Endothelial cell (in vitro differentiated cells): ENCODE results near the gene GRIK3. TPM values are rescaled to one million over a fixed set of nuclear protein-coding genes. Genes with fewer than 3 reads are reported as not detected.

Experiments
- DNase-seq: peaks from one replicate; pipeline ENCODE4 v3.0.0; 2021; ENCODE audit warnings: low spot score
- H3K27ac Mint-ChIP-seq: one replicate; pipeline ENCODE4 v1.8.0; 2021; ENCODE audit warnings: mixed read lengths, inconsistent platforms; ENCODE audit not compliant: unreplicated experiment
- H3K27me3 Mint-ChIP-seq: one replicate; pipeline ENCODE4 v1.8.0; 2021; ENCODE audit warnings: mild to moderate bottlenecking, moderate library complexity, mixed read lengths, inconsistent platforms; ENCODE audit not compliant: unreplicated experiment
- H3K36me3 Mint-ChIP-seq: one replicate; pipeline ENCODE4 v1.8.0; 2021; ENCODE audit warnings: mild to moderate bottlenecking, low read depth, mixed read lengths, inconsistent platforms; ENCODE audit not compliant: unreplicated experiment
- H3K4me1 Mint-ChIP-seq: one replicate; pipeline ENCODE4 v1.8.0; 2021; ENCODE audit warnings: mild to moderate bottlenecking, mixed read lengths, inconsistent platforms; ENCODE audit not compliant: unreplicated experiment
- H3K4me3 Mint-ChIP-seq: one replicate; pipeline ENCODE4 v1.8.0; 2021; ENCODE audit warnings: mild to moderate bottlenecking, mixed read lengths, inconsistent platforms; ENCODE audit not compliant: unreplicated experiment
- H3K9me3 Mint-ChIP-seq: one replicate; pipeline ENCODE4 v1.8.0; 2021; ENCODE audit warnings: mixed read lengths, inconsistent platforms; ENCODE audit not compliant: unreplicated experiment
- total RNA-seq: library from RNA; stranded (reverse); fragmentation: NEBNext Ultra II Directional; extraction: Animal tissue kit (Norgen Biotek cat#: 25700); gene quantifications from one replicate; pipeline ENCODE4 v1.2.1, GENCODE V29; 2021; ENCODE audit not compliant: unreplicated experiment
- TF ChIP-seq, protein P1 (sequence below): fragments of 200-600 bp; sonication (generic); IDR thresholded peaks from one replicate; pipeline ENCODE4 v1.5.0; 2021; ENCODE audit warnings: antibody characterized with exemption; ENCODE audit not compliant: unreplicated experiment

GRIK3 gene
- total RNA-seq, 1 donor from 2014 or later: 0.05 TPM

DNA sequence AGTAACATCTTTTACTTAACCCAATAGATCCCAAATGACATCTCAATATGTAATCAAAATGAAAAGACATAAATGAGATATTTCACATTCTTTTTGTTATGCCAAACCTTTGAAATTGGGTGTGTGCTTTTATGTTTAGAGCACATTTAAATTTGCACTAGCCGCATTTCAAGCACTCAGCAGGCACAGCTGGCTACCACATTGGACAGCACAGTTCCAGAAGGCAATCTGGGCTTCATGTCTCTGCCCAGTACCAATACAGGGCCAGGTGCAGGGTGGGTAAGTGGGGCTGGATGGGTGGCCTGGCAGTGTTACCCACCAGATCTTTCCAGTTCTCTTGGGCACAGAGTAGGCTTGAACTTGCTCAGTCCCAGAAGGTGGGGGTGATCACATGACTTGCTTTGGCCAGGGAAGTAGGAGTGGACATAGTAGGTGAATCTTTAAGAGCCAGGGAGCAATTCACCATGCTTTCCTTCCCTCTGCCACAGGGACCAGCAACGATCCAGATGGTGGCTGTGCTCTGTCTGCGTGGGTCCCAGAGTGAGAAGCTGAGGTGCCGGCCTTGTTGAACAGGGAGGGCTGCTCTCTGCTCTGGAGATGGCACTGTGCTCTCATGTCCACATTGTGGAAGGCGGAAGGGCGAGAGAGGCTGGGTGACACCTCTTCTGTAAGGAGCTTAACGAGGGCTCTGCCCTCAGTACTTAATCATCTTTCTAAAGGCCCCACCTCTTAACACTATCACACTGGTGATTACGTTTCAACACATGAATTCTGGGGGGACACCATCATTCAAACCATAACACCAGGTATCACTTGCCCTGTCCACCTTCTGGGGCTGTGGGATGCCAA lies 261.4 kb downstream of the GRIK3 start:
- DNase-seq: no peak
- Mint-ChIP-seq H3K4me3 (no peak overlapping the region), H3K36me3 (no peaks in the 10 kb centered on the region), H3K27me3 (peaks cover 3% of the 10 kb centered on the region), H3K27ac (no peak overlapping the region), H3K4me1 (no peaks in the 10 kb centered on the region), H3K9me3 (no peaks in the 10 kb centered on the region)
- TF ChIP-seq, protein P1, sequence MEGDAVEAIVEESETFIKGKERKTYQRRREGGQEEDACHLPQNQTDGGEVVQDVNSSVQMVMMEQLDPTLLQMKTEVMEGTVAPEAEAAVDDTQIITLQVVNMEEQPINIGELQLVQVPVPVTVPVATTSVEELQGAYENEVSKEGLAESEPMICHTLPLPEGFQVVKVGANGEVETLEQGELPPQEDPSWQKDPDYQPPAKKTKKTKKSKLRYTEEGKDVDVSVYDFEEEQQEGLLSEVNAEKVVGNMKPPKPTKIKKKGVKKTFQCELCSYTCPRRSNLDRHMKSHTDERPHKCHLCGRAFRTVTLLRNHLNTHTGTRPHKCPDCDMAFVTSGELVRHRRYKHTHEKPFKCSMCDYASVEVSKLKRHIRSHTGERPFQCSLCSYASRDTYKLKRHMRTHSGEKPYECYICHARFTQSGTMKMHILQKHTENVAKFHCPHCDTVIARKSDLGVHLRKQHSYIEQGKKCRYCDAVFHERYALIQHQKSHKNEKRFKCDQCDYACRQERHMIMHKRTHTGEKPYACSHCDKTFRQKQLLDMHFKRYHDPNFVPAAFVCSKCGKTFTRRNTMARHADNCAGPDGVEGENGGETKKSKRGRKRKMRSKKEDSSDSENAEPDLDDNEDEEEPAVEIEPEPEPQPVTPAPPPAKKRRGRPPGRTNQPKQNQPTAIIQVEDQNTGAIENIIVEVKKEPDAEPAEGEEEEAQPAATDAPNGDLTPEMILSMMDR: no peak

DNA sequence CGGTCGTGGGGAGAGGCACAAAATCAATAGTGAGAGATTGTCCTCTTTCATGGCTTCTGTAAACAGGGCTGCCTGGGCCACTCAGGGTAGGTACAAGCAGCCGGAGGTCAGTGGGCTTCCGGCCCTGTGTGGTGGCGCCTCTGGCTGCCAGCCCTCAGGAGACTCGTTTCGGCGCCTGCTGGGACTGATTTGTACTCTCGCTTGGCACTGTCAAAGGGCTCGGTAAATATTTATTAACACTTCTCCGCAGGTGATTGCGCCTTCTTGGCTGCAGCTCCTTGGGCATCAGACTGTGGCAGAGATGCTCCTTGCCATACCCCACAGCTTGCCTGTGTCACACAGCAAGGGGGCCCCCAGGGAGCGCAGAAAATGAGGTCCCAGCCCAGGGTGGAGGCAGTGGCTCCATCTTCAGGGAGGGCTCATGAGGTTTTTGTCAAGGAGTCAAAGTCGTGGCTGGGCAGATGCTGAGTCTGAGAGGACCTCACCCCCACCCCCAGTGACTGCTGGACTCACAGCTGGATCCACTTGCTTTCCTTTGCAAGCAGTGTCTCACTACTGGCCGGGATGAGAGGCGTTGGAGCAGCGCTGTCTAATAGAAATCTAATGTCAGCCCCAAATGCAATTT lies 262.5 kb downstream of the GRIK3 start:
- Mint-ChIP-seq H3K4me3 (no peak overlapping the region), H3K4me1 (no peaks in the 10 kb centered on the region), H3K9me3 (no peaks in the 10 kb centered on the region), H3K36me3 (no peaks in the 10 kb centered on the region), H3K27ac (no peak overlapping the region), H3K27me3 (peaks cover 3% of the 10 kb centered on the region)
- no peak for DNase-seq
- TF ChIP-seq, protein P1: no peak

DNA sequence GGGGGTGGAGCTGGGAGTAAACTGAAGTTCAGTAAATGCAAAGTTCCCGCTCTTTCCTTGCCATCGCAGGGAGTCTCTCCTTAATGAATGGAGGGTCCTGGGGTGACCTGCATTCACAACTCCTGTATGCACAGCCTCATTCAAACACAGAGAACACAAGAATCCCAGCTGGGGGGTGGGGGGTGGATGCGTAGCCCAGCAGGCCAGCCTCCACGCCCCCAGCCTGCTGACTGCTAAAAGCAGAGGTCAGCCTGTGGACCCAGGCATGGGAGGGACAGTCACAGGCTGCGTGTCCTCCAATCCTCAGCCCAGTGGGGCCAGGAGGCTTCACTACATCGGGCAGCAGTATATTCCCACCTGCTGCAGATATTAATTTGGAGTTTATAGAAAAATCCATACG lies 263.1 kb downstream of the GRIK3 start:
- no peaks in the 10 kb centered on the region for H3K4me1 Mint-ChIP-seq
- H3K27ac Mint-ChIP-seq: no peak overlapping the region
- no peak for DNase-seq
- TF ChIP-seq, protein P1: no peak
- no peaks in the 10 kb centered on the region for H3K36me3 Mint-ChIP-seq
- no peak overlapping the region for H3K4me3 Mint-ChIP-seq
- no peaks in the 10 kb centered on the region for H3K9me3 Mint-ChIP-seq
- H3K27me3 Mint-ChIP-seq: peaks cover 3% of the 10 kb centered on the region

DNA sequence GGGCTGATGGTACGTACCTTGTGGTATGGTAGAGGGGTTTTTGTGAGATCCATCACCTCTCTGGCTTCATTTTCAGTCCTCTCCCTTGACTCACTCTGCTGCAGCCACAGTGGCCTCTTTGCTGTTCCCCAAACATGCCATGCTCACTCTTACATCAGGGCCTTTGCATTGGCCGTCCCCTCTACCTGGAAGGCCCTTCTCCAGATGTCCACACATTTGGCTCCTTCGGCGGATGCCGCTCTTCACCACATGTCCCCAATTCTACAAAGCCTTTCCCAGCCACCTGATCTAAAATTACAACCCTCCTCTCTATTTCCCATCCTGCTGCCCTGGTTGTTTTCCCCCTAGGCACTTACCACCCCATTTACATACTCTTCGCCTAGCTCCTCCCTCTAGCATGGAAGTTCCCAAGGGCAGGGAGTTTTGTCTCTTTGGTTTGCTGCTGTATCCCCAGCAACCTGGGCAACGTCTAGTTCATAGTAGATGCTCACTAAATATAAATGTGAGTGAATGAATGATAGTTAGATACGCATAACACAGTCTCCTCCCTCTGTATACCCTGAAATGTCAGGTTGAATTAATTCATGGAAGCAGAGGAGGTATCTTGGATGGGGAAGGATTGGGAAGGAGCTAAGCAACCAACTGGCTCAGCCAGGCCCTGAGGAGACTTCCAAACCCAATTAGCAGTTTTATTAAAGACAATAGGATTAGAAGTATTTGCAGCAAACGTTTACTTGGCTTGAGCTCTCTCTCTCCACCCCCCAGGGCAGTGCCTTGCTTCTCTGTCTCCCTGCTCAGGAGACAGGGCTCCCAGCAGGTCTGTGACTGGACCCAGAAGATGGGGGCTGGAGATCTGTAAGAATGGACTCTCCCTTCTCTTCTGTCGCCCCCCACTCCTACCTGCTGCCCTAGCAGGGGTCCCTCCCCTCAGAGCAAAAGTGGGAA lies 264.2 kb downstream of the GRIK3 start:
- H3K4me1 Mint-ChIP-seq: no peaks in the 10 kb centered on the region
- no peak overlapping the region for H3K27ac Mint-ChIP-seq
- H3K4me3 Mint-ChIP-seq: no peak overlapping the region
- H3K36me3 Mint-ChIP-seq: no peaks in the 10 kb centered on the region
- peaks cover 5% of the 10 kb centered on the region for H3K27me3 Mint-ChIP-seq
- no peaks in the 10 kb centered on the region for H3K9me3 Mint-ChIP-seq
- TF ChIP-seq, protein P1: no peak
- no peak for DNase-seq
